ENCODE data around the gene GPHA2. TPM values are rescaled to one million over a fixed set of nuclear protein-coding genes. Genes with fewer than 3 reads are reported as not detected.

The GPHA2 gene
- total RNA-seq, 1 donor = not detected

DNA sequence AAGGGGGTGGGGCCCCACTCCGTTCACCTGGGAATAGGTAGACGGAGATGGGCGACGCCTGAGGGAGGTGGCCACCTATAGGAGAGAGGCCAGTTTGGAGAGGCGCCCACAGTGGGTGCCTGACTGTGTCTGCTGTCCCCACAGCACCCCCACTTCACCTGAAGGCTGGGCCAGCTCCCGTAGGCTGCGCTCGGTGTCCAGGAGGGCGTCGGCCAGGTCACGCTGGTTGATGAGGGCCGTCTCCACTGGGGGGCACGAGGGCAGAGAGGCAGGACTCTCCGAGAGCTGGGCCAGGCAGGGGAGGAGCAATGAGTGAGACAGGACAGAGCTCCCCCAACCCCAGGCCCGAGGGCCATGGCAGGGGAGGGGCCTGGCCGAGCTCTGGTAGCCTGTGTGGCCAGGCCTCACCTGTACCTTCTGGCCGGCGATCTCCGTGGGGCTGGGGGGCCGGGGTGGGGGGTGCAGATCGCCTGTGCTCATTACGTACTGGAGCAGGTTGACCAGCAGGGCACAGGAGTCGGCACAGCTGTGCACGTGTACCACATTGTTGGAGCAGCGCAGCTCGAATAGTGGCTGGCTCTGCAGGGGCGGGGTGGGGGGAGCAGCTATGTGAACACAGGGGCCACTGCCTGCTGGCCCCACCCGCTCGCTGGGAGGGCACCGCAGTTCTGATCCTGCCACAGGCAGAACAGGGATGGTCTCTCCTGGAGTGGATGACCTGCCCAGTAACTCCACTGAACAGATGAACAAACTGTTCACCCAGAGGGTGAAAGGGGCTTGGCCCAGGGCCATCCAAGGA lies 33.4 kb downstream of the GPHA2 start:
- no peaks in the 10 kb centered on the region for H3K27me3 ChIP-seq (ENCODE audit: insufficient read depth, low read length)
- no peak overlapping the region for H3K4me2 ChIP-seq (ENCODE audit: insufficient read depth, low read length)

GRCh38 chr11:64900774-64901173 lies 34.9 kb downstream of the GPHA2 start:
- Histone ChIP-seq H3K4me3 (ENCODE audit: insufficient read depth, low read length) (no peak overlapping the region), H3K79me2 (ENCODE audit: insufficient read depth, low read length) (no peaks in the 10 kb centered on the region), H3K27ac (ENCODE audit: low read depth, low read length) (no peak overlapping the region), H3K4me1 (ENCODE audit: insufficient read depth, low read length) (no peaks in the 10 kb centered on the region), H3K4me2 (ENCODE audit: insufficient read depth, low read length) (no peak overlapping the region), H3K9me3 (ENCODE audit: low read depth, low read length) (no peaks in the 10 kb centered on the region), H3K27me3 (ENCODE audit: insufficient read depth, low read length) (no peaks in the 10 kb centered on the region), H3K36me3 (ENCODE audit: insufficient read depth, low read length) (peaks cover 24% of the 10 kb centered on the region), H4K20me1 (ENCODE audit: insufficient read depth, low read length) (no peaks in the 10 kb centered on the region), H2AFZ (ENCODE audit: low read length) (no peak overlapping the region)
- DNase-seq (ENCODE audit: insufficient read length, low spot score, missing footprints) = peak; percentile 58
- TF ChIP-seq, protein P1, sequence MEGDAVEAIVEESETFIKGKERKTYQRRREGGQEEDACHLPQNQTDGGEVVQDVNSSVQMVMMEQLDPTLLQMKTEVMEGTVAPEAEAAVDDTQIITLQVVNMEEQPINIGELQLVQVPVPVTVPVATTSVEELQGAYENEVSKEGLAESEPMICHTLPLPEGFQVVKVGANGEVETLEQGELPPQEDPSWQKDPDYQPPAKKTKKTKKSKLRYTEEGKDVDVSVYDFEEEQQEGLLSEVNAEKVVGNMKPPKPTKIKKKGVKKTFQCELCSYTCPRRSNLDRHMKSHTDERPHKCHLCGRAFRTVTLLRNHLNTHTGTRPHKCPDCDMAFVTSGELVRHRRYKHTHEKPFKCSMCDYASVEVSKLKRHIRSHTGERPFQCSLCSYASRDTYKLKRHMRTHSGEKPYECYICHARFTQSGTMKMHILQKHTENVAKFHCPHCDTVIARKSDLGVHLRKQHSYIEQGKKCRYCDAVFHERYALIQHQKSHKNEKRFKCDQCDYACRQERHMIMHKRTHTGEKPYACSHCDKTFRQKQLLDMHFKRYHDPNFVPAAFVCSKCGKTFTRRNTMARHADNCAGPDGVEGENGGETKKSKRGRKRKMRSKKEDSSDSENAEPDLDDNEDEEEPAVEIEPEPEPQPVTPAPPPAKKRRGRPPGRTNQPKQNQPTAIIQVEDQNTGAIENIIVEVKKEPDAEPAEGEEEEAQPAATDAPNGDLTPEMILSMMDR (IDR thresholded peaks at IDR 0.05; ENCODE audit: extremely low read depth, low read depth, low read length) = no peak

More for the DNA sequence above, 33.4 kb downstream of the GPHA2 start:
- Histone ChIP-seq H4K20me1 (ENCODE audit: insufficient read depth, low read length) (no peaks in the 10 kb centered on the region), H3K4me3 (ENCODE audit: insufficient read depth, low read length) (no peak overlapping the region), H3K9me3 (ENCODE audit: low read depth, low read length) (no peaks in the 10 kb centered on the region), H3K4me1 (ENCODE audit: insufficient read depth, low read length) (no peaks in the 10 kb centered on the region), H2AFZ (ENCODE audit: low read length) (no peak overlapping the region), H3K36me3 (ENCODE audit: insufficient read depth, low read length) (peaks cover 24% of the 10 kb centered on the region), H3K79me2 (ENCODE audit: insufficient read depth, low read length) (no peaks in the 10 kb centered on the region), H3K27ac (ENCODE audit: low read depth, low read length) (no peak overlapping the region)
- TF ChIP-seq, protein P1 (IDR thresholded peaks at IDR 0.05; ENCODE audit: extremely low read depth, low read depth, low read length) = no peak
- peak; percentile 65 for DNase-seq (ENCODE audit: insufficient read length, low spot score, missing footprints)

DNA sequence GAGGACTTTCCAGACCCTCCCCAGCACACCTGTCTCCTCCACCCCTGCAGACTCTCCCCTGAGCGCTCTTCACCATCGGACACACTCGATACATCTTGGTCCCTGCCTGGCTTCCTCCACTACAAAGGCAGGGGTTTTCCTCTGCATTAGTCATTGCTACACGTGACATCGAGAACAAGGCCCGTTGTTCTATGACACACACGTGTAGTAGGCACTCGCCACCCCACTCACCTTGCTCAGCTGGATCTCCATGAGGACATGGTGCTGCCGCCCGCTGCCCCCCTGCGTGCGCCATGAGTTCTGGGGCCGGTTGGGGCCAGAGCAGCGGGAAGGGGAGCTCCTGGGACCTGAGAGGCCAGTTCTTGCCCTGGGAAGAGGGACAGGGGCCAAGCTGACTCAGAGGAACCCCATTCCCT lies 35.4 kb downstream of the GPHA2 start:
- Histone ChIP-seq H3K36me3 (ENCODE audit: insufficient read depth, low read length) (peaks cover 19% of the 10 kb centered on the region), H4K20me1 (ENCODE audit: insufficient read depth, low read length) (no peaks in the 10 kb centered on the region), H3K27ac (ENCODE audit: low read depth, low read length) (no peak overlapping the region), H3K4me3 (ENCODE audit: insufficient read depth, low read length) (no peak overlapping the region), H3K4me2 (ENCODE audit: insufficient read depth, low read length) (no peak overlapping the region), H3K9me3 (ENCODE audit: low read depth, low read length) (no peaks in the 10 kb centered on the region), H3K27me3 (ENCODE audit: insufficient read depth, low read length) (no peaks in the 10 kb centered on the region), H3K4me1 (ENCODE audit: insufficient read depth, low read length) (no peaks in the 10 kb centered on the region), H3K79me2 (ENCODE audit: insufficient read depth, low read length) (no peaks in the 10 kb centered on the region), H2AFZ (ENCODE audit: low read length) (no peak overlapping the region)
- peak; percentile 73 for DNase-seq (ENCODE audit: insufficient read length, low spot score, missing footprints)
- TF ChIP-seq, protein P1 (IDR thresholded peaks at IDR 0.05; ENCODE audit: extremely low read depth, low read depth, low read length) = no peak

DNA sequence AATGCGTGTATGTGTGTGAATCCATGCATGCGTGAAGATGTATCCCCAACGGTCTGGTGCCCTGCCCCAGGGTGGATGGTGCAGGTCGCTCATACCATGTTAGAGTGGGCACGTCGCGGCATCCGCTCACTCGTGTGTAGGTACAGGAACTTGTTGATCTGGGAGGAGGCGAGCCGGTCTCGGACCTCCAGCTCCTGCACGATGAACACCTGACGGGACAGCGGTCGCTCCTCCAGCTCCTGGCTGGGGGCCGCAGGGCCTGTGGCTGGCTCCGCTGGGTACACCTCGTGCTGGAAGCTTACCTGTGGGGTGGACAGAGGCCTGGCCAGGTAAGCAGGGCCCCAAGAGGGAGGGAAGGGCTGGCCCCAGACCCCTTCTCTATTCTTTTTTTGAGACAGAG lies 37.2 kb downstream of the GPHA2 start:
- no peak overlapping the region for H3K27ac ChIP-seq (ENCODE audit: low read depth, low read length)
- H3K4me1 ChIP-seq (ENCODE audit: insufficient read depth, low read length) = no peaks in the 10 kb centered on the region
- no peak overlapping the region for H3K4me3 ChIP-seq (ENCODE audit: insufficient read depth, low read length)
- H3K9me3 ChIP-seq (ENCODE audit: low read depth, low read length) = no peaks in the 10 kb centered on the region
- peak; percentile 48 for DNase-seq (ENCODE audit: insufficient read length, low spot score, missing footprints)
- no peaks in the 10 kb centered on the region for H4K20me1 ChIP-seq (ENCODE audit: insufficient read depth, low read length)
- no peak overlapping the region for H3K4me2 ChIP-seq (ENCODE audit: insufficient read depth, low read length)
- no peak overlapping the region for H2AFZ ChIP-seq (ENCODE audit: low read length)
- H3K79me2 ChIP-seq (ENCODE audit: insufficient read depth, low read length) = no peaks in the 10 kb centered on the region
- H3K36me3 ChIP-seq (ENCODE audit: insufficient read depth, low read length) = peaks cover 23% of the 10 kb centered on the region
- H3K27me3 ChIP-seq (ENCODE audit: insufficient read depth, low read length) = no peaks in the 10 kb centered on the region
- TF ChIP-seq, protein P1 (IDR thresholded peaks at IDR 0.05; ENCODE audit: extremely low read depth, low read depth, low read length) = no peak

Data from osteoblast (primary cell).